Progenitor cell of endocrine pancreas (in vitro differentiated cells): ENCODE data around the gene MTRR. TPM values are rescaled to one million over a fixed set of nuclear protein-coding genes. Genes with fewer than 3 reads are reported as not detected.

Experiments used
- DNase-seq: peaks from one replicate; pipeline ENCODE4 v3.0.0; 2021; ENCODE audit warnings: low spot score; ENCODE audit not compliant: unreplicated experiment
- H3K27ac Mint-ChIP-seq: 2 replicates; pipeline ENCODE4 v1.8.0; 2021; ENCODE audit warnings: mild to moderate bottlenecking, moderate library complexity, mixed read lengths
- H3K27me3 Mint-ChIP-seq: 2 replicates; pipeline ENCODE4 v1.8.0; 2021; ENCODE audit warnings: mixed read lengths
- H3K36me3 Mint-ChIP-seq: 2 replicates; pipeline ENCODE4 v1.8.0; 2022; ENCODE audit warnings: mixed read lengths; ENCODE audit not compliant: insufficient read depth
- H3K4me1 Mint-ChIP-seq: 2 replicates; pipeline ENCODE4 v1.8.0; 2021; ENCODE audit warnings: low read depth, mixed read lengths
- H3K4me3 Mint-ChIP-seq: 2 replicates; pipeline ENCODE4 v1.8.0; 2021; ENCODE audit warnings: low read depth, mild to moderate bottlenecking, moderate library complexity, mixed read lengths
- H3K9me3 Mint-ChIP-seq: 2 replicates; pipeline ENCODE4 v1.8.0; 2021; ENCODE audit warnings: low read depth, mixed read lengths
- total RNA-seq: library from RNA; stranded (reverse); gene quantifications from 2 replicates; pipeline ENCODE4 v1.2.1, GENCODE V29; 2021
- TF ChIP-seq, protein P1 (sequence below): fragments of 200-600 bp; sonication (generic); IDR thresholded peaks from one replicate; pipeline ENCODE4 v1.5.0; 2021; ENCODE audit warnings: antibody characterized with exemption, mild to moderate bottlenecking; ENCODE audit not compliant: unreplicated experiment

MTRR gene
- total RNA-seq, 1 donor from 2014 or later = 49.3 TPM

DNA sequence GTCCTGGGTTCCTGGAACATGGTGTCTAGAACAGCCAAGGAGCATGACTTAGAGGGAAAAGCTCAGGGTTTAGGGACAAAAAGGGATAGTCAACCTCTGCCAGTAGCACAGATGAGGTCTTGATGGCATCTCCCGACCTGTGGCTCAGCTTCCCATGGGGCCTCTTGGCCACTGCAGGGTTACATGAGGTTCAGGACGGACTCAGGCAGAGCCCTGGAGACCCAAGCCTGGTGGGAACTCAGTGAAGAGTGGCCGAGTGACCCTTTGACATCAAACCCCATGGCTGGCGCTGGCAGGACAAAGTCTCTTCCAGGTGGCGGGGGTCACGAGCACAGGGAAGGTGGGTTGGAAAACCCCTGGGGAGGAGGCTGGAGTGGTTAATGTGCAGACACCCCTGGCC is 57.8 kb downstream of the MTRR start:
- H3K4me3 Mint-ChIP-seq = no peak overlapping the region
- H3K27ac Mint-ChIP-seq = no peak overlapping the region
- TF ChIP-seq, protein P1, sequence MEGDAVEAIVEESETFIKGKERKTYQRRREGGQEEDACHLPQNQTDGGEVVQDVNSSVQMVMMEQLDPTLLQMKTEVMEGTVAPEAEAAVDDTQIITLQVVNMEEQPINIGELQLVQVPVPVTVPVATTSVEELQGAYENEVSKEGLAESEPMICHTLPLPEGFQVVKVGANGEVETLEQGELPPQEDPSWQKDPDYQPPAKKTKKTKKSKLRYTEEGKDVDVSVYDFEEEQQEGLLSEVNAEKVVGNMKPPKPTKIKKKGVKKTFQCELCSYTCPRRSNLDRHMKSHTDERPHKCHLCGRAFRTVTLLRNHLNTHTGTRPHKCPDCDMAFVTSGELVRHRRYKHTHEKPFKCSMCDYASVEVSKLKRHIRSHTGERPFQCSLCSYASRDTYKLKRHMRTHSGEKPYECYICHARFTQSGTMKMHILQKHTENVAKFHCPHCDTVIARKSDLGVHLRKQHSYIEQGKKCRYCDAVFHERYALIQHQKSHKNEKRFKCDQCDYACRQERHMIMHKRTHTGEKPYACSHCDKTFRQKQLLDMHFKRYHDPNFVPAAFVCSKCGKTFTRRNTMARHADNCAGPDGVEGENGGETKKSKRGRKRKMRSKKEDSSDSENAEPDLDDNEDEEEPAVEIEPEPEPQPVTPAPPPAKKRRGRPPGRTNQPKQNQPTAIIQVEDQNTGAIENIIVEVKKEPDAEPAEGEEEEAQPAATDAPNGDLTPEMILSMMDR = no peak
- no peaks in the 10 kb centered on the region for H3K9me3 Mint-ChIP-seq
- no peaks in the 10 kb centered on the region for H3K4me1 Mint-ChIP-seq
- no peak for DNase-seq
- H3K27me3 Mint-ChIP-seq = peaks cover 18% of the 10 kb centered on the region
- no peaks in the 10 kb centered on the region for H3K36me3 Mint-ChIP-seq

DNA sequence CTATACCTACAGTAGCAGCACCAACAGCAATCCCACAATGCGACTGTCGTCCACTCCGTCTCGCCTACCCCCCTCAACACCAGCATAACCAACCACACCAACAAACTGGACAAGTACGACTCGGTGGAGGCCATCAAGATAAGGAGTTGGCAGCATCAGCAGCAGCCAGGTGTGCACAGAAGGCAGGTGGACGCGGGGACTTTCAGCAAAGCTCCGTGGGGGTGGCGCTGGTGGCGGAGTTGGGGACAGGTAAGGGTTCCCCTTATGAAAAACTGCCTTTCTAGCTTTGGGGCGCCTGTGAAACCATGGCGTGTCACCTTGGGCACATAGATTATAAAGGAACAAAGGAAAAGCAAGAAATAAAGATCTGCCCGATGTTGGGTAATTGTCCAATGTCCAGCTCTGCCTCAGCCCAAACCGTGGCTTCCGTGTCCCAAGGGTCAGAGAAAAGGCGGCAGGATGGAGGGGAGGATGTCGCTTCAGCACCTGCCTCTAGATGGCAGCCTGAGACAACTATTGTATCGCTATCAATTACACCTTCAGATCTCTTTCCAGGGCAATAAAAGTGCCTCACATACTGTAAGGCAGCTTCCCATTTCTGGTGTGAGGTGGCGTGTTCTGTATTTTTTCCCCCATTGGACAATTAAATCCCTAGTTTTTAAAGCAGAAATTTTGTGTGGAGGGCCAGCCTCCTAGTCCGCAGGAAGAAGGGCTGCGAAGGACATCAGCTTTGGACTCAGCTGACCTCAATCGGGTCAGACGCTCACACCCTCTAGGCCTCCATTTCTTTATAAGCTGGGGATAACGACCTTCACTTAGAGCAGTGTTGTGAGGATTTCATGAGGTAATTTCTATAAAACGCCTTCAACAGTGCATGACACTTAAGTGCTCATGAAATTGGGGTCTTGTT is 58.8 kb downstream of the MTRR start:
- H3K27me3 Mint-ChIP-seq = peaks cover 18% of the 10 kb centered on the region
- TF ChIP-seq, protein P1 = peak; percentile 88
- peaks cover 5% of the 10 kb centered on the region for H3K9me3 Mint-ChIP-seq
- H3K27ac Mint-ChIP-seq = no peak overlapping the region
- no peaks in the 10 kb centered on the region for H3K36me3 Mint-ChIP-seq
- H3K4me3 Mint-ChIP-seq = no peak overlapping the region
- DNase-seq = peak; percentile 47
- H3K4me1 Mint-ChIP-seq = no peaks in the 10 kb centered on the region

DNA sequence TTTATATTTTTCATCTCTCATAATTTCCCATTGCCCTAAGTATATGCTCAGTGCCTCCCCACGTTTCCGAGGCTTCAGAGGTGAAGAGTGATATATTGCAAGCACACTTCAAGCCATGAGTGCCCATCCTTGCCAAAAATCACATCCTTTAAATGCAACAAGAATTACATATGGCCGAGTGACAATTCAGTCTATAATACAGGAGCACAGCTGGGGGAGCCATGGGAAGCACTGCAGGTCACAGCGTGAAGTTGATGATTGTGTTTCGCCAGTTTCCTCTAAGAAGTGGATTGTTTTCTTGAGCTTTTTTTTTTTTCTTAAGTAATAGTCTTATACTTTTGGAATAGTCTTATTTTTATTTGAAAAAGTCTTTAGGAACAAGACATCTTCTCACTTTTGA is 61.1 kb downstream of the MTRR start:
- TF ChIP-seq, protein P1 = no peak
- peaks cover 5% of the 10 kb centered on the region for H3K9me3 Mint-ChIP-seq
- no peak overlapping the region for H3K4me3 Mint-ChIP-seq

DNA sequence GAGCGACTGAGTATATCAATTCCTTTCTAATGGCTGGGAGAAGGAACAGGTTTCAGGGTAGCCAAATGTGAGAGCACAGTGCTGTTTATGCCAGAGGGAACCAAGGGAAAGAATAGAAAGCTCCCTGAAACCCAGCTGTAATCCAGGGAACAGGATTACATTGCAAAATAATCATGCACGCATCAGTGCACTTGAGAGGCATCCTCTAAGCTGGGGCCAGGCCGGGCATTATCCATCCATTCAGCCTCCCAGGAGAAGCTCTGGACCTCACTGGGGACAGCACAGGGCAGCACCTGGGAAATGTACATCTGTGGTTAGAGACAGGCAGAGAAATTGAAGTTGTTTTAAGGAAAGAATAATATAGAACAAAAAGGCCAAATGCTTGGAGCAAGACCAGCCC is 72.7 kb downstream of the MTRR start:
- Mint-ChIP-seq H3K27ac (no peak overlapping the region), H3K9me3 (peaks cover 3% of the 10 kb centered on the region), H3K36me3 (peaks cover 1% of the 10 kb centered on the region), H3K4me3 (no peak overlapping the region), H3K4me1 (no peaks in the 10 kb centered on the region), H3K27me3 (peaks cover 7% of the 10 kb centered on the region)
- no peak for DNase-seq
- TF ChIP-seq, protein P1 = no peak

More for the DNA sequence above, 61.1 kb downstream of the MTRR start:
- H3K4me1 Mint-ChIP-seq = no peaks in the 10 kb centered on the region
- no peak for DNase-seq
- peaks cover 18% of the 10 kb centered on the region for H3K27me3 Mint-ChIP-seq
- H3K36me3 Mint-ChIP-seq = no peaks in the 10 kb centered on the region
- no peak overlapping the region for H3K27ac Mint-ChIP-seq

DNA sequence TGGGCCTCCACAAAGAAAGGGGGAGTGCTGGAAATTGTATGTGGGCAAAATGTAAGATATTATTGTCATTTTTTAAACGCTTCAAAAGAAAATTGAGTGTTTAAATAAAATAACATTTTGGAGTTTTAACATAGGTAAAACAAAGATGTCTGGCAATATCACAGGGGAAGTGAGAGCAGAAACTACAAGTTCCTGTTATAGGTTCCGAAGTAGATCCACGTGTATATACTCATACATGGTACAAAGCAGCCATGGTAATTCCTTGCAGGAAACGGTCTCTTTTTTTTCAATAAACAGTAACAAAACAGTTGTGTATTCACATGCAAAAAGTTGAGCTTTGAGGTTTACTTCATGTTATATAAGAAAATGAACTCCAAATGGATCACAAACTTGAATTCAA is 78.4 kb downstream of the MTRR start:
- H3K4me1 Mint-ChIP-seq = no peaks in the 10 kb centered on the region
- H3K4me3 Mint-ChIP-seq = no peak overlapping the region
- TF ChIP-seq, protein P1 = no peak
- peaks cover 10% of the 10 kb centered on the region for H3K27me3 Mint-ChIP-seq
- peaks cover 1% of the 10 kb centered on the region for H3K36me3 Mint-ChIP-seq
- no peak for DNase-seq
- no peak overlapping the region for H3K27ac Mint-ChIP-seq
- H3K9me3 Mint-ChIP-seq = peaks cover 6% of the 10 kb centered on the region

Other genes starting within 250 kb of the MTRR start
- 2.1 and 2.8 TPM in 2 replicates for gene CFAP90, start 18.0 kb upstream of the MTRR start, total RNA-seq
- 9.4 and 11.1 TPM in 2 replicates for gene FASTKD3, start 117 bp upstream of the MTRR start, total RNA-seq